Sigmoid colon (tissue), 7 donors: ENCODE data around the gene GRIN1. TPM values are rescaled to one million over a fixed set of nuclear protein-coding genes. Genes with fewer than 3 reads are reported as not detected.
A peak's percentile ranks its signal among the peaks of the same experiment; 100 is the strongest.

Experiments
- DNase-seq: peaks from one replicate; pipeline ENCODE4 v3.0.0-alpha.2; 2019
- H3K27ac ChIP-seq, 4 donors: fragments of 200-600 bp; sonication (generic); one replicate each; pipeline ENCODE4 v1.5.1; 2016 to 2019; ENCODE audit warnings: mild to moderate bottlenecking in 1 of 4
- H3K27me3 ChIP-seq, 3 donors: fragments of 200-600 bp; sonication (generic); one replicate each; pipeline ENCODE4 v1.5.1; 2019; ENCODE audit warnings: mild to moderate bottlenecking in 1 of 3
- H3K36me3 ChIP-seq, 4 donors: fragments of 200-600 bp; sonication (generic); one replicate each; pipeline ENCODE4 v1.5.1; 2016 to 2019
- H3K4me1 ChIP-seq, 4 donors: fragments of 200-600 bp; sonication (generic); one replicate each; pipeline ENCODE4 v1.5.1; 2017 to 2019
- H3K4me3 ChIP-seq, 4 donors: fragments of 200-600 bp; sonication (generic); one replicate each; pipeline ENCODE4 v1.5.1; 2017 to 2019; ENCODE audit warnings: mild to moderate bottlenecking in 2 of 4, moderate library complexity in 1 of 4
- H3K9me3 ChIP-seq, 4 donors: fragments of 200-600 bp in 3 of 4; sonication (generic) in 3 of 4; one replicate each; pipeline versions ENCODE4 v1.5.1 to v1.6.1; 2013 to 2019
- CTCF ChIP-seq, 4 experiments: fragments of 450-650 bp in 3 of 4; fragments of 200-600 bp in 1 of 4; IDR thresholded peaks; one replicate each; pipeline ENCODE4 v1.5.1; 2016 to 2019; ENCODE audit warnings: antibody characterized with exemption in 4 of 4, mild to moderate bottlenecking in 3 of 4, moderate library complexity in 2 of 4
- EP300 ChIP-seq, 4 donors: sonication (generic); formaldehyde crosslinking; IDR thresholded peaks; one replicate each; pipeline ENCODE4 v1.6.1; 2017; ENCODE audit warnings: antibody characterized with exemption in 4 of 4
- POLR2A ChIP-seq, 2 donors: fragments of 450-650 bp; IDR thresholded peaks; one replicate each; pipeline ENCODE4 v1.6.1; 2016; ENCODE audit warnings: antibody characterized with exemption in 2 of 2, mild to moderate bottlenecking in 2 of 2, moderate library complexity in 2 of 2
- POLR2AphosphoS5 ChIP-seq, 4 donors: sonication (generic); formaldehyde crosslinking; IDR thresholded peaks; one replicate each; pipeline ENCODE4 v1.6.1; 2017; ENCODE audit warnings: antibody characterized with exemption in 4 of 4
- WGBS, 2 donors: extraction: QIAGEN DNeasy Blood & Tissue Kit; methylation state at CpG; one replicate each; pipeline ENCODE4 v1.1.7; 2013; 5-methylcytosine and 5-hydroxymethylcytosine counted together
- intact Hi-C: fragments of 100-400 bp; cut with DNase I; formaldehyde crosslinking; loops from one replicate; pipeline ENCODE4 v1.15.1; 2023
- polyA plus RNA-seq, 3 donors: library from polyadenylated mRNA; stranded (reverse); fragments of 200-250 nt; gene quantifications; one replicate each; pipeline ENCODE4 v1.2.3, GENCODE V29; 2013
- total RNA-seq, 4 donors: library from RNA; depleted of rRNA; stranded (reverse); fragments of >200 nt; gene quantifications; one replicate each; pipeline ENCODE4 v1.1.0, GENCODE V29; 2016
- donor health status: healthy with polysubstance abuse.
- donor health status: Bipolar disorder and iron deficiency.
- donor health status: healthy.

Gene GRIN1
- total and polyA plus RNA-seq, 7 donors, result 0.16 to 1.1 (median 0.41) TPM; not detected in 2

- intact Hi-C loops, result no loop called here
- H3K9me3 ChIP-seq, result no peaks in the 10 kb centered on the region
These were observed 30.2 kb downstream of the GRIN1 start for GRCh38 chr9:137168904-137169856.

GRCh38 chr9:137169896-137170358, 31.0 kb downstream of the GRIN1 start, which contains the start of gene LRRC26:
LRRC26 (minus strand) TSS chr9:137170051; CDS start chr9:137169943, 108 bp downstream.
- H3K27ac ChIP-seq, result no peak within 1 kb of the TSS
- H3K36me3 ChIP-seq, result no peaks in the 10 kb centered on the region
- peak within 1 kb of the TSS in 3 of 4 donors; percentile 27 to 42 (median 37) for H3K4me3 ChIP-seq
- no peaks in the 10 kb centered on the region for H3K9me3 ChIP-seq
- TF ChIP-seq POLR2A (IDR thresholded peaks at IDR 0.05) (no peak), POLR2AphosphoS5 (IDR thresholded peaks at IDR 0.05) (no peak), CTCF (IDR thresholded peaks at IDR 0.05) (no peak), EP300 (IDR thresholded peaks at IDR 0.05) (no peak)
- no peak for DNase-seq
- peaks cover 0 to 29% (median 29%) of the 10 kb centered on the region in 4 donors for H3K4me1 ChIP-seq
- intact Hi-C loops, result no loop called here
- peaks cover 56 to 89% (median 63%) of the 10 kb centered on the region in 3 donors for H3K27me3 ChIP-seq
- 4 to 15% methylated on average over 41 of the region's 41 CpGs for WGBS, 2 donors

More at GRCh38 chr9:137168904-137169856, 30.2 kb downstream of the GRIN1 start:
- 0 to 1% methylated on average over 124 of the region's 124 CpGs for WGBS, 2 donors
- no peak overlapping the region for H3K27ac ChIP-seq
- DNase-seq, result no peak
- H3K4me3 ChIP-seq, result peak overlapping the region in 3 of 4 donors; percentile 27 to 42 (median 37)
- peaks cover 0 to 29% (median 29%) of the 10 kb centered on the region in 4 donors for H3K4me1 ChIP-seq
- H3K27me3 ChIP-seq, result peaks cover 62 to 97% (median 71%) of the 10 kb centered on the region in 3 donors
- TF ChIP-seq POLR2A (IDR thresholded peaks at IDR 0.05) (no peak), POLR2AphosphoS5 (IDR thresholded peaks at IDR 0.05) (no peak), CTCF (IDR thresholded peaks at IDR 0.05) (no peak), EP300 (IDR thresholded peaks at IDR 0.05) (no peak)
- H3K36me3 ChIP-seq, result no peaks in the 10 kb centered on the region

GRCh38 chr9:137170486-137171148, 31.7 kb downstream of the GRIN1 start:
- Histone ChIP-seq H3K27me3 (peaks cover 52 to 82% (median 56%) of the 10 kb centered on the region in 3 donors), H3K27ac (no peak overlapping the region), H3K36me3 (no peaks in the 10 kb centered on the region), H3K4me1 (peaks cover 0 to 29% (median 29%) of the 10 kb centered on the region in 4 donors), H3K4me3 (no peak overlapping the region), H3K9me3 (no peaks in the 10 kb centered on the region)
- intact Hi-C loops, result no loop called here
- WGBS, 2 donors, result 54 to 60% methylated on average over 14 of the region's 14 CpGs
- TF ChIP-seq CTCF (IDR thresholded peaks at IDR 0.05) (no peak), POLR2A (IDR thresholded peaks at IDR 0.05) (no peak), POLR2AphosphoS5 (IDR thresholded peaks at IDR 0.05) (no peak), EP300 (IDR thresholded peaks at IDR 0.05) (no peak)
- DNase-seq, result no peak

- TF ChIP-seq CTCF (IDR thresholded peaks at IDR 0.05) (no peak), EP300 (IDR thresholded peaks at IDR 0.05) (no peak), POLR2A (IDR thresholded peaks at IDR 0.05) (no peak), POLR2AphosphoS5 (IDR thresholded peaks at IDR 0.05) (no peak)
- Histone ChIP-seq H3K36me3 (no peaks in the 10 kb centered on the region), H3K4me1 (peaks cover 0 to 29% (median 29%) of the 10 kb centered on the region in 4 donors), H3K27ac (no peak overlapping the region), H3K9me3 (no peaks in the 10 kb centered on the region), H3K4me3 (no peak overlapping the region), H3K27me3 (peaks cover 44 to 75% (median 49%) of the 10 kb centered on the region in 3 donors)
- no peak for DNase-seq
- intact Hi-C loops, result no loop called here
- 81 to 85% methylated on average over 22 of the region's 22 CpGs for WGBS, 2 donors
These were observed 32.4 kb downstream of the GRIN1 start for GRCh38 chr9:137171149-137171900.
